Measurements from ENCODE around the gene SLC7A4.
A peak's percentile ranks its signal among the peaks of the same experiment; 100 is the strongest.
"Not testable (repeated sequence)": the region's sequence is repeated elsewhere in the genome, so short reads cannot be mapped to it uniquely, and the experiment has no call there.

The SLC7A4 gene

DNA sequence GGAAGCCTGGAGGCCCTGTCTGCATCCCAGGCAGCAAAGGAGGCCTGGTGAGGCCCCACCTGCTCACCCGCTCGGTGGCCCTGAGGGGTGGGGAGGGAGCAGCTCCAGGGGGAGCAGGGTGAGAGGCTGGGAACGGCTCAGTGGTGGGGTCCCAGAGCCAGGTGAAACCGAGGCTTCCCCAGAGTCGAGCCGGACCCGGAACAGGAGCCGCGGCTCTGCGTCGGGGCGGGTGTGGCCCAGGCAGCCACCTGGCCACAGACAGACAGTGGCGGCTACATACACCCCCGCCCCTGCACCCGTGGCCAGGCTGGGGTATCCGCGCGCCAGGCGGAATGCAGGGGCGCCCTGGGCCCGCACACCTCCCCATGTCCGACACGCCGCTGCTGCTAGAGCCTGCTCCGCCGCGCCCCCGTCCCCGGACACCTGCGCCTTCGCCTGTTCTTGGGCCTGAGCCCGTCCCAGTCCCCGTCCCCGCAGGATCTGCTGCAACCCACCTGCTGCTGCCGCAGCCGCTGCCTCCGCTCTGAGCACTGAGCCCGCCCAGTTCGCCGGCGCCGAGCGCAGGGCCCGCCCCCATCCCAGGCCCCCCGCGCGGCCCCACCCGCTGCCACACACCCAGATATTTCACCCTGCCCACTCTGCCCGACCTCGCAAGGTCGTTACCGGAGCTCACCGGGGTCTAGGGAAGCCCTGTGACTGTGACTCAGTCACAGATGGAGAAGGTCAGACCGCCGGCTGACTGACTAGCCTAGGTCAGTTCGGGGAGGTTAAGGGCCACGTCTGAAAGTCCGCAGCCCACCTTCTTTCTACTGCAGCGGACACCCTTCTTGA is at the start of gene SLC7A4:
TSS of gene SLC7A4 (minus strand) at position 525 of the 831 bp plus-strand sequence. CDS start 749 bp downstream, outside the sequence.
- peak; percentile 58 for DNase-seq

- no peak for DNase-seq
These were observed 48.2 kb upstream of the SLC7A4 start for GRCh38 chr22:21080435-21081137.

- no peak for DNase-seq
These were observed 47.1 kb upstream of the SLC7A4 start for GRCh38 chr22:21079493-21079892.

DNA sequence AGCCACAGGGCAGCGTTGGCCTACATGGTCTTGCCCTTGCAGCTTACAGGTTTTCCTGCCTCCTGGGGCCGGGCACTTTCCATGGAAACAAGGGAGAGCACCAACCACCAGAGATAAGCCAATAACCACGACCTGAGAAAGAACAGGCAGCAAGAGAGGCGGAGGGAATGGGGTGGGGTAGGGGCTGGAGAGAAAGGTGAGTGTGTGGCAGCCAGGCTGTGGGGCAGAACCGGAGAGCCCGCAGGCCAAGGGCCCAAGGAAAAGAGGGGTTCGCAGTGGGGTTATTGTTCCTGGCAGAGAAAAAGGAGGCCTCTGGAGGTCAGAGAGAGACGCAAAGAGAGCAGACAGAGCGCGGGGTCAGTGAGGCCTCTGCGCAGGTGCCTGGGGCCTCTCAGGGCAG is 46.6 kb upstream of the SLC7A4 start:
- DNase-seq = no peak

- DNase-seq = no peak
These were observed 45.6 kb upstream of the SLC7A4 start for GRCh38 chr22:21077884-21078508.

DNA sequence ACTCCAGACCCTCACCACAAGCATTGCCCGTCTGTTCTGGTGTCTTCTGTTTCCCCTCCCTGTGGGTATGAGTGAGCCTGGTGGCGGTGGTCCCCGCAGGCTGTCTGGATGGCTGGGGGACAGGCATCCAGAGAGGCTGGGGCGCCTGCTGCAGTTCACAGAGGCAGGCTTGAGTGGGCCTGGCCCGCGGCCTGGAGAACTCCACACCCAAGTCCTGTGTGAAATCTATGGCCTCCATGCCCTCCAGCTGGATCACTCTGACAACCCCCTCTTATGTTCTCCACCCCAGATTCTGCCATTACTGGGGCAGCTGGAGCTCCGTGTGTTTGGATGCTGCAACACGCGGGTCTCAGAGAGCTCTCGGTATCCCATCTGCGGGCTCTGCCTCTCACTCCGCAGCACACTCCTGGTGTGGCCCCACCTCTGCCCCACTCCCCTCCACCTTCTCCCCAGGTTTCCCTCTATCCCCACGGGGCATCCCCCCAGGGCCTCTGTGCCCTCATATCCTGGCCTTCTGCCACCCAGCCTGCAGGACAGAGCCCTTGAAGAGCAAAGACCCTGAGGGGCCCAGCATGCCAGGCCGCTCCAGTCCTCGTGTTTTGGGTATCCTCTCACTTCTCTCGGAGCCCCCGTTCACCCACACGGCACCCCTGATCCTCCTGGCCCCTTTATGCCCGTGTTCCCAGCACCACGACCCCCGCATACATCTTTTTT is 44.7 kb upstream of the SLC7A4 start:
- no peak for DNase-seq

GRCh38 chr22:21075516-21076138 is 43.3 kb upstream of the SLC7A4 start:
- DNase-seq = no peak

GRCh38 chr22:21074102-21074715 is 41.8 kb upstream of the SLC7A4 start:
- no peak for DNase-seq

GRCh38 chr22:21073482-21073881 is 41.1 kb upstream of the SLC7A4 start:
- no peak for DNase-seq

GRCh38 chr22:21073023-21073422 is 40.7 kb upstream of the SLC7A4 start:
- DNase-seq = no peak

DNA sequence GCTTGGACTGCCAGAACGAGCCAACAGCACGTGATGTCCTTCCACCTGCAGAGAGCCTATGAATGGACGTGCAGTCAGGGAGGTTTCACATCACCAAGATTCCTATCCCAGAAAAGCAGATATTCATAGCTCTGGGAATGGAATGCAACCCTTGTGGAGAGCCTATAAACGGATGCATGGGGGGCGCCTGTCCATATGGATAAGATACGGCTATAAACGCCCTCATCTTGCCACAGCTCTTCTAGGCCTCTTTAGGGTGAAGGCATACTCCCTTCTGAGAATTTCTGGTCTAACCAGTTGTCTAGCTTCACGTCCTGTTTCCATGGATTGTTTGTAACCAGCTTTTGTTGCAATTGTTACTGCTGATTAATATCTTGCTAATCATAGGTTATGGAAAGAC is 39.4 kb upstream of the SLC7A4 start:
- DNase-seq = not testable (repeated sequence)

DNA sequence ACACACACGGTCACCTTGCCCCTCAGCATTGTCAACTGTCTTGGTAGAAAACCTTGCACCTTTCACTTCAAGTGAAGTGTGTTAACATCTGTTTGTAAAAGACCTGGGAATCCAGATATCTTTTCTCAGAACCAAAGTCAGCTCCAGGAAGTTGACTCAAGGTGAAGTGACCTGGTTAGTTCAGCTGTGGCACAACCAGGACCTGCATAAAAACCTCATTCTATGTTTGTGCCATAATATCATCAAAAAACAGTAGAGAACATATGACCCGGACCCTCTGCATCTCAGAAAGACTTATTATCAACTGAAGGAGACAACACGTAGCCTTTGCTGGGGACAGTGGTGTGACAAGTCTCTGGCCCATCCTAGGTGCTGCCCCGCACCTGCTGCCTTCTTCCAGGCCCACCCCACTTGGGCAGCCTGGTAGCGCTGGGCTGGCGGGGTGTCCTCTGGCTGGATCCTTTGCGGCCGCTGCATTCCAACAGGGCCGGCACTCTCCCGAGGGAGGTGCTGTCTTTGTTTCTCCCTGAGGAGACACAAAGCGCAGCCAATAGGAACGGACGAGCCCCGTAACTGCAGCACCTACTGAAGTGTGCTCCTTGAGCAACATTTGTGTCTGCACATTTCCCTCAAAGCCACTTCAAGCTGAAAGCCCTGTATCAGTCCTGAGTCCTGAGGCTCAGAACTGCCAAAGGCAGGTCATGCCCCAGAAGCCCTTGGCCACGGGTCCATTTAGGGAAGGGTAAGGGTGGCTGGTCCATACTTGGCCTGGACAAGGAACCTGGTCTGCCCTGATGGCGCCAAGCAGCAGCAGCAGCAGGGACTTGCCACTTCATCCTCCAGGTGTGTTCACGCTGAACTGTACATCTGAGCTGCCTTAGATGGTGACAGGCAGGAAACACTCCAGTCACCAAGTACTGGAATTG is 38.6 kb upstream of the SLC7A4 start:
- no peak for DNase-seq

- DNase-seq = no peak
These were observed 37.0 kb upstream of the SLC7A4 start for GRCh38 chr22:21069375-21069774.

DNA sequence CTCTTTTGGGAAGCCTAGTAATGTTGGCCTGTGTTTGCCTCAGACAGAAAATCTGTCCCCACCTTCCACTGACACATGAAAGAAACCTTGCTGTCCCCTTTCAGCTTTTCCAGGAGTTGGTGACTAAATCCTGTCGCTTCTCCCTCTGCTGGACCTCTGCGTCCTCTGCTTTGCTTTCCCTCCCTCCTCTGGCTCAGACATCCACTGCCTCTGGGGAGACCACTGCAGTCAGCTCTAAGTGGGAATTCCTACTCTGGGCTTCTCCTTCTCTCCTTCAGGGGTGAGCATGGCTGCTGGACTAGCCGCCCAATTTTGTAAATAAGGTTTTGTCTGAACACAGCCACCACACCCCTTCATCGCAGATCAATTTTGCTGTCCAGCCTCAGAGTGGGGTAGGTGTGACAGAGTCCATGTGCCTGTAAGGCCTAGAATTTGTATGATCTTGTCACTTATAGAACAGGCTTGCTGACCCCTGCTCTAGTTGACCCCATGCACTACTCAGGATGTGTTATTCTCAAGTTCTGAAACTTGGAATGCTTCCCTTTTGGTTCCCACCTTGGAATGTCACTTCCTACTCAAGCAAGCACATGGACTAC is 36.4 kb upstream of the SLC7A4 start:
- DNase-seq = no peak

DNA sequence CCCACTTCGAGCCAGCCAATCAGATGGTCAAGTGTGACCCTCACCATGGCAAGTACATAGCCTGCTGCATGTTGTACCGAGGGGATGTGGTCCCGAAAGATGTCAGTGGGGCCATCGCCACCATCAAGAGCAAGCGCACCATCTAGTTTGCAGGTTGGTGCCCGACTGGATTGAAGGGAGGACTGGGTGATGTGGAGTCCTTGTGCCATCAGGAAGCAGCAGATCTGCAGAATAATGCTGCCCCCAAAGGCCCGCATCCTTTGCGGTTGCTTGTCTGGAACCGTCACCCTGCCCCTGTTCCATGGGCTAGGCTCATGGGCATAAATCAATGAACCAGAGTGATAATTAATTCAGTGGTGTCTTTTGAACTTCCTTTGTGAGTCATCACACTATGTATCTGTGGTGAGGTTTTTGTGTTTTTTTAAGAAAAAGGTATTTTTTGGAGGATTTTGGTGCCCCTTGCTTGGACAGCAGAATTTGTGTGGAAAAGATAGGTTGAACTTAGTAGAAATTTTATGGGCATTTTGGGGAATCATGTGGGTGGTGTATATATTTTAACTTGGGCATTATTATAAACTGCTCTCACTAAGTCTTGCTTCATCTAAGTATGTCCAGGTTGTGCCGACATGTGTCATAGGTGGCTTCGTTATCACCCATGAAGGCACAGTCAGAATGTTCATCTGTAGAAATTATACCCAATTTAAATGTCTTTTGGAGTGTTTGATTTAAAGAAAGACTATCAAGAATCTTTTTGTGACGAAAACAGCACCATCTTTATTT is 35.7 kb upstream of the SLC7A4 start:
- no peak for DNase-seq

DNA sequence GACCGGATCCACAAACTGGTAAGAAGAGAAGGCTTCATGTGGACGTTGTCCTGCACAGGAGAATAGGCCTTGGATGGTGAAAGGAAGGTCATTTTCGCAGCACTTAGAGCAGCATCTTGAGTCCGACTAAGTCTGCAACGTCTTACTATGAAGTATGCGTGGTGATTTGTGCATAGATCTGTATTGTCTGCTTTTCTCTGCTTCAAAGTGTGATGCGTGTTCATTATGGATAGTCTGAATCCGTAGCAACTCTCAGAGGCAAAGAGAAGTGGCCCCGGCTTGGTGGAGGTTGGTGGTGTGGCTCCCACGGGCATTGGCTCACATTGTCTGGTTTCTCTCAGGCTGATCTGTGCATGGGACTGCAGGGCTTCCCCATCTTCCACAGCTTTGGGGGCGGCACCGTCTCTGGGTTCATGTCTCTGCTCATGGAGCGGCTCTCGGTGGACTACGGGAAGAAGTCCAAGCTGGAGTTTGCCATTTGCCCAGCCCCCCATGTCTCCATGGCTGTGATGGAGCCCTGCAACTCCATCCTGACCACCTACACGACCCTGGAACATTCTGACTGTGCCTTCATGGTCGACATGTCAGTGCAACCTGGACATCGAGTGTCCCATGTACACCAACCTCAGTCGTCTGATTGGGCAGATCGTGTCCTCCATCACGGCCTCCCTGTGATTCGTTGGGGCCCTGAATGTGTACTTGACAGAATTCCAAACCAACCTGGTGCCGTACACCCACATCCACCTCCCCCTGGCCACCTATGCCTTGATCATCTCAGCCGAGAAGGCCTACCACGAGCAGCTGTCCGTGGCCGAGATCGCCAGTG is 34.9 kb upstream of the SLC7A4 start:
- no peak for DNase-seq

- DNase-seq = no peak
These were observed 32.8 kb upstream of the SLC7A4 start for GRCh38 chr22:21064917-21065864.

- DNase-seq = not testable (repeated sequence)
These were observed 32.1 kb upstream of the SLC7A4 start for GRCh38 chr22:21064425-21064824.
